Islet precursor cell (in vitro differentiated cells): ENCODE measurements around the gene PCDHA3.
"Not testable (repeated sequence)": the region's sequence is repeated elsewhere in the genome, so short reads cannot be mapped to it uniquely, and the experiment has no call there.

Experiments
- DNase-seq: peaks from one replicate; pipeline ENCODE4 v3.0.0-alpha.2; 2018

PCDHA3 gene

DNA sequence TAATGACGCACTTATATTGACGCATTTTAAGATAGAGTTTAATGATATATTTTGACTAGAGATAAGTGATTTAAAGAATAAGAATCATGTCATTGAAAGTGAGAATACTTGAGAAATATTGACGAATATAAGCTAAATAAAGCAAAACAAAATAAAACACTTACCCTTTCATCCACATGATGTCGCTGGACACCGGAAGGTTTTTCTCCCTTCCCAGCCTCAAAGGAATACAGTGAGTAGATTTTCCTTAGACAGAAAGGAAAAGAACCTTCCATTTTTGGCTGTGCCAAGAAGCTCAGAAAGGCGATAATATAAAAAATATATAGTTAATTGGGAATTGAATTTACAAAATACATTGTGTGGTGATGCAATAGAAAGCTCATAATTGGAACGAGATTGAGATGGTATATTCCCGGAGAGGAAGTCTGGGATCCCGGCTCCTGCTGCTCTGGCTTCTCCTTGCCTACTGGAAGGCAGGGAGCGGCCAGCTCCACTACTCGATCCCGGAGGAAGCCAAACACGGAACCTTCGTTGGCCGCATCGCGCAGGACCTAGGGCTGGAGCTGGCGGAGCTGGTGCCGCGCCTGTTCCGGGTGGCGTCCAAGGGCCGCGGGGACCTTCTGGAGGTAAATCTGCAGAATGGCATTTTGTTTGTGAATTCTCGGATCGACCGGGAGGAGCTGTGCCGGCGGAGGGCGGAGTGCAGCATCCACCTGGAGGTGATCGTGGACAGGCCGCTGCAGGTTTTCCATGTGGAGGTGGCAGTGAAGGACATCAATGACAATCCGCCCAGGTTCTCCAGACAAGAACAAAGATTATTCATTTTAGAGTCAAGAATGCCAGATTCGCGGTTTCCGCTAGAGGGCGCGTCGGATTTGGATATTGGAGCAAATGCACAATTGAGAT is 20.8 kb downstream of the PCDHA3 start, which contains the start of gene PCDHA5:
Gene PCDHA5 (plus strand): TSS at position 239 of the 906 bp plus-strand sequence.
- DNase-seq = no peak

DNA sequence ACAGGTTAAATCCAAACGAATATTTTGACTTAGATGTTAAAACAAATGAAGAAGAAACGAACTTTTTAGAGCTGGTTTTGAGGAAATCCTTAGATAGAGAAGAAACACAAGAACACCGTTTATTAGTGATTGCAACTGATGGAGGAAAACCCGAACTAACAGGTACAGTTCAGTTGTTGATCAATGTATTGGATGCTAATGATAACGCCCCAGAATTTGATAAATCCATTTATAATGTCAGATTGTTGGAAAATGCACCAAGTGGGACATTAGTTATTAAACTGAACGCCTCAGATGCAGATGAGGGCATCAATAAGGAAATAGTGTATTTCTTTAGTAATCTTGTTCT is 21.4 kb downstream of the PCDHA3 start:
- DNase-seq = no peak

DNA sequence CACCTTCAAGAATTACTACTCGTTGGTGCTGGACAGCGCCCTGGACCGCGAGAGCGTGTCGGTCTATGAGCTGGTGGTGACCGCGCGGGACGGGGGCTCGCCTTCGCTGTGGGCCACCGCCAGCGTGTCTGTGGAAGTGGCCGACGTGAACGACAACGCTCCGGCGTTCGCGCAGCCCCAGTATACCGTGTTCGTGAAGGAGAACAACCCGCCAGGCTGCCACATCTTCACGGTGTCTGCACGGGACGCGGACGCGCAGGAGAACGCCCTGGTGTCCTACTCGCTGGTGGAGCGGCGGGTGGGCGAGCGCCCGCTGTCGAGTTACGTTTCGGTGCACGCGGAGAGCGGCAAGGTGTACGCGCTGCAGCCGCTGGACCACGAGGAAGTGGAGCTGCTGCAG is 22.1 kb downstream of the PCDHA3 start:
- DNase-seq = not testable (repeated sequence)

DNA sequence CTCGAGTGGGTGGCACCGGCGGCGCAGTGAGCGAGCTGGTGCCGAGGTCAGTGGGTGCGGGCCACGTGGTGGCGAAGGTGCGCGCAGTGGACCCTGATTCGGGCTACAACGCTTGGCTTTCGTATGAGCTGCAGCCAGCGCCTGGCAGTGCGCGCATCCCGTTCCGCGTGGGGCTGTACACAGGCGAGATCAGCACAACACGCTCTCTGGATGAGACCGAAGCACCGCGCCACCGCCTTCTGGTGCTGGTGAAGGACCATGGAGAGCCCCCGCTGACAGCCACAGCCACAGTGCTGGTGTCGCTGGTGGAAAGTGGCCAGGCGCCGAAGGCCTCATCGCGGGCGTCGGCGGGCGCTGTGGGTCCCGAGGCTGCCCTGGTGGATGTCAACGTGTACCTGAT is 22.6 kb downstream of the PCDHA3 start:
- DNase-seq = no peak

DNA sequence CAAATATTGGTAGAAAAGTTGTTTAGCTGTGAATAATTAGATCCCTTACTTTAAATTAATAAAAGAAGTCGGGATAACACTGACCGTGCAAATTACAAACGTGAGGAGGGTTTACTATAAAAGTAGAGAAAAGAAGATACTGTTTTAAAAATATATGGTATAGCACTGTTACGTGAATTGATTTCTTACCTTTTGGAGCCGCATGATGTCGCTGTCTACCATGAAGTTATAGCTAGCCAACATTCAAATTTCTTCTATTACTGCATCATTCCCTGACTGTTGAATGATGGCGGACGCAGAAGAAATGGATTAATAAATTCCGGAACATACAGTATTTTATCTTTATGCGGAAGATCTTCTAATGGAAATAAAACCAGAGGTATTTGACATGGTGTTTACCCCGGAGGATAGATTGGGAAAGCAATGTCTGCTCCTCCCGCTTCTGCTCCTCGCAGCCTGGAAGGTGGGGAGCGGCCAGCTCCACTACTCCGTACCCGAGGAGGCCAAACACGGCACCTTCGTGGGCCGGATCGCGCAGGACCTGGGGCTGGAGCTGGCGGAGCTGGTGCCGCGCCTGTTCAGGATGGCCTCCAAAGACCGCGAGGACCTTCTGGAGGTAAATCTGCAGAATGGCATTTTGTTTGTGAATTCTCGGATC is 27.0 kb downstream of the PCDHA3 start, which contains the start of gene PCDHA6:
Gene PCDHA6 (plus strand): TSS at position 257 of the 658 bp plus-strand sequence. CDS start 132 bp downstream, at position 389.
- DNase-seq = no peak

DNA sequence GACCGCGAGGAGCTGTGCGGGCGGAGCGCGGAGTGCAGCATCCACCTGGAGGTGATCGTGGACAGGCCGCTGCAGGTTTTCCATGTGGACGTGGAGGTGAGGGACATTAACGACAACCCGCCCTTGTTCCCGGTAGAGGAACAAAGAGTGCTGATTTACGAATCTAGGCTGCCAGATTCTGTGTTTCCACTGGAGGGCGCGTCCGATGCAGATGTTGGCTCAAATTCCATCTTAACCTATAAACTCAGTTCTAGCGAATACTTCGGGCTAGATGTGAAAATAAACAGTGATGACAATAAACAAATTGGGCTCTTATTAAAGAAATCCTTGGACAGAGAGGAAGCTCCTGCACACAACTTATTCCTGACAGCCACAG is 27.5 kb downstream of the PCDHA3 start:
- no peak for DNase-seq

DNA sequence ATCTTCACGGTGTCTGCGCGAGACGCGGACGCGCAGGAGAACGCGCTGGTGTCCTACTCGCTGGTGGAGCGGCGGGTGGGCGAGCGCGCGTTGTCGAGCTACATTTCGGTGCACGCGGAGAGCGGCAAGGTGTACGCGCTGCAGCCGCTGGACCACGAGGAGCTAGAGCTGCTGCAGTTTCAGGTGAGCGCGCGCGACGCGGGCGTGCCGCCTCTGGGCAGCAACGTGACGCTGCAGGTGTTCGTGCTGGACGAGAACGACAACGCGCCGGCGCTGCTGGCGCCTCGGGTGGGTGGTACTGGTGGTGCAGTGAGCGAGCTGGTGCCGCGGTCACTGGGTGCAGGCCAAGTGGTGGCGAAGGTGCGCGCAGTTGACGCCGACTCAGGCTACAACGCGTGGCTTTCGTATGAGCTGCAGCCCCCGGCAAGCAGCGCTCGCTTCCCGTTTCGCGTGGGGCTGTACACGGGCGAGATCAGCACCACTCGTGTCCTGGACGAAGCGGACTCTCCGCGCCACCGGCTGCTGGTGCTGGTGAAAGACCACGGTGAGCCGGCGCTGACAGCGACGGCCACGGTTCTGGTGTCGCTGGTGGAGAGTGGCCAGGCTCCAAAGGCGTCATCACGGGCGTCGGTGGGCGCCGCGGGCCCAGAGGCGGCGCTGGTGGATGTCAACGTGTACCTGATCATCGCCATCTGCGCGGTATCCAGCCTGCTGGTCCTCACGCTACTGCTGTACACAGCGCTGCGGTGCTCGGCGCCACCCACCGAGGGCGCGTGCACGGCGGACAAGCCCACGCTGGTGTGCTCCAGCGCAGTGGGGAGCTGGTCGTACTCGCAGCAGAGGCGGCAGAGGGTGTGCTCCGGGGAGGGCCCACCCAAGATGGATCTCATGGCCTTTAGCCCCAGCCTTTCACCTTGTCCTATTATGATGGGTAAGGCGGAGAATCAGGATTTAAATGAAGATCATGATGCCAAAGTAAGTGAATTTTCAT is 28.9 kb downstream of the PCDHA3 start:
- DNase-seq = not testable (repeated sequence)

DNA sequence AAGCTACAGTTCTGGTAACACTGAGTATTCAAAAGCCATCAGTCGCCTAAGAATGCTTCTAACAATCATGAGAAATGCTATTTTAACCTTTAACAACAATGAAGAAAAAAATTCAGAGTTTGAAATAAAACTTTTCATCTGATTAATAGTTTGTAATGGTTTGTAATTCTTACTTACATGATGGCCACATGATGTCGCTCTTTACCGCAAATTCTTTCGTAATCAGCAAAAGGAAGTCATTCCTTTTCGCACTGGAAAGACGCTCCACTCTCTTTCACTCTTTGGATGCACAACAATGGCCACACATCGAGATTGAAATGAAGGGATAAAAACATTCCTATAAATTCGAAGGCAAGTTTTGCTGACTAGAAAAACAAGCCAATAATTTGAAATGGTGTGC is 33.1 kb downstream of the PCDHA3 start, which contains the start of gene PCDHA7:
Gene PCDHA7 (plus strand): TSS at position 277 of the 400 bp plus-strand sequence. CDS start 115 bp downstream, at position 392.
- DNase-seq = no peak

DNA sequence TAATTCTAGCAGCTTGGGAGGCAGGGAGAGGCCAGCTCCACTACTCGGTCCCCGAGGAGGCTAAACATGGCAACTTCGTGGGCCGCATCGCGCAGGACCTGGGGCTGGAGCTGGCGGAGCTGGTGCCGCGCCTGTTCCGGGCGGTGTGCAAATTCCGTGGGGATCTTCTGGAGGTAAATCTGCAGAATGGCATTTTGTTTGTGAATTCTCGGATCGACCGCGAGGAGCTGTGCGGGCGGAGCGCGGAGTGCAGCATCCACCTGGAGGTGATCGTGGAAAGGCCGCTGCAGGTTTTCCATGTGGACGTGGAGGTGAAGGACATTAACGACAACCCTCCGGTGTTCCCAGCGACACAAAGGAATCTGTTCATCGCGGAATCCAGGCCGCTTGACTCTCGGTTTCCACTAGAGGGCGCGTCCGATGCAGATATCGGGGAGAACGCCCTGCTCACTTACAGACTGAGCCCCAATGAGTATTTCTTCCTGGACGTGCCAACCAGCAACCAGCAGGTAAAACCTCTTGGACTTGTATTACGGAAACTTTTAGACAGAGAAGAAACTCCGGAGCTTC is 33.7 kb downstream of the PCDHA3 start:
- DNase-seq = not testable (repeated sequence)

DNA sequence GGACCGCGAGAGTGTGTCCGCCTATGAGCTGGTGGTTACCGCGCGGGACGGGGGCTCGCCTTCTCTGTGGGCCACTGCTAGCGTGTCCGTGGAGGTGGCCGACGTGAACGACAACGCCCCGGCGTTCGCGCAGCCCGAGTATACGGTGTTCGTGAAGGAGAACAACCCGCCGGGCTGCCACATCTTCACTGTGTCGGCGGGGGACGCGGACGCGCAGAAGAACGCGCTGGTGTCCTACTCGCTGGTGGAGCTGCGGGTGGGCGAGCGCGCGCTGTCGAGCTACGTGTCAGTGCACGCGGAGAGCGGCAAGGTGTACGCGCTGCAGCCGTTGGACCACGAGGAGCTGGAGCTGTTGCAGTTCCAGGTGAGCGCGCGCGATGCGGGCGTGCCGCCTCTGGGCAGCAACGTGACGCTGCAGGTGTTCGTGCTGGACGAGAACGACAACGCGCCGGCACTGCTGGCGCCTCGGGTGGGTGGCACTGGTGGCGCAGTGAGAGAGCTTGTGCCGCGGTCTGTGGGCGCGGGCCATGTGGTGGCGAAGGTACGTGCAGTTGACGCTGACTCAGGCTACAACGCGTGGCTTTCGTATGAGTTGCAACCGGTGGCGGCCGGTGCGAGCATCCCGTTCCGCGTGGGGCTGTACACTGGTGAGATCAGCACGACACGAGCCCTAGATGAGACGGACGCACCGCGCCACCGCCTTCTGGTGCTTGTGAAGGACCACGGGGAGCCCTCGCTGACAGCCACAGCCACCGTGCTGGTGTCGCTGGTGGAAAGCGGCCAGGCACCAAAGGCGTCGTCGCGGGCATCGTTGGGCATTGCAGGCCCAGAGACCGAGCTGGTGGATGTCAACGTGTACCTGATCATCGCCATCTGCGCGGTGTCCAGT is 35.0 kb downstream of the PCDHA3 start:
- DNase-seq = no peak

DNA sequence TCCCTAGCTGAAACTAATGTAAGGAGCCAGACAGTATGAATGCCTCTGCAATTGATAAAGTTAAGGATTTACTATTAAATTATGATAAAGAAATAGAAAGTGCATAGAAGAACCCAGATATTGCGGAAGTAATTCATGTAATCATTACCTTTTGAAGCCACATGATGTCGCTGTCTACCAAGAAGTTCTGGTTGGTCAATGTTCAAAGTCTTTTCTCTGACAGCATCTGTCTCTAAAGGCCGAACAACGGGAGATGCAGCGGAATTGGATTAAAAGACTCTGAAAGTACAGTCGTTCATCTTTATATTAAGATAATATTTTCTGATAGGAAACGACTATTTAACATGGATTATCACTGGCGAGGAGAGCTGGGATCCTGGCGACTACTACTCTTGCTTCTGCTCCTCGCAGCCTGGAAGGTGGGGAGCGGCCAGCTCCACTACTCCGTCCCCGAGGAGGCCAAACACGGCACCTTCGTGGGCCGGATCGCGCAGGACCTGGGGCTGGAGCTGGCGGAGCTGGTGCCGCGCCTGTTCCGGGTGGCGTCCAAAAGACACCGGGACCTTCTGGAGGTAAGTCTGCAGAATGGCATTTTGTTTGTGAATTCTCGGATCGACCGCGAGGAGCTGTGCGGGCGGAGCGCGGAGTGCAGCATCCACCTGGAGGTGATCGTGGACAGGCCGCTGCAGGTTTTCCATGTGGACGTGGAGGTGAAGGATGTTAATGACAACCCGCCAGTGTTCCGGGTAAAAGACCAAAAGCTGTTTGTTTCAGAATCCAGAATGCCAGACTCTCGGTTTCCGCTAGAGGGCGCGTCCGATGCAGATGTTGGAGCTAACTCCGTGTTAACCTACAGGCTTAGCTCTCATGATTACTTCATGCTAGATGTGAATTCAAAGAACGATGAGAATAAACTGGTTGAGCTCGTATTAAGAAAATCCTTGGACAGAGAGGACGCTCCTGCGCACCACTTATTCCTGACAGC is 40.4 kb downstream of the PCDHA3 start, which contains the start of gene PCDHA8:
Gene PCDHA8 (plus strand): TSS at position 210 of the 985 bp plus-strand sequence. CDS start 135 bp downstream, at position 345.
- DNase-seq = no peak

DNA sequence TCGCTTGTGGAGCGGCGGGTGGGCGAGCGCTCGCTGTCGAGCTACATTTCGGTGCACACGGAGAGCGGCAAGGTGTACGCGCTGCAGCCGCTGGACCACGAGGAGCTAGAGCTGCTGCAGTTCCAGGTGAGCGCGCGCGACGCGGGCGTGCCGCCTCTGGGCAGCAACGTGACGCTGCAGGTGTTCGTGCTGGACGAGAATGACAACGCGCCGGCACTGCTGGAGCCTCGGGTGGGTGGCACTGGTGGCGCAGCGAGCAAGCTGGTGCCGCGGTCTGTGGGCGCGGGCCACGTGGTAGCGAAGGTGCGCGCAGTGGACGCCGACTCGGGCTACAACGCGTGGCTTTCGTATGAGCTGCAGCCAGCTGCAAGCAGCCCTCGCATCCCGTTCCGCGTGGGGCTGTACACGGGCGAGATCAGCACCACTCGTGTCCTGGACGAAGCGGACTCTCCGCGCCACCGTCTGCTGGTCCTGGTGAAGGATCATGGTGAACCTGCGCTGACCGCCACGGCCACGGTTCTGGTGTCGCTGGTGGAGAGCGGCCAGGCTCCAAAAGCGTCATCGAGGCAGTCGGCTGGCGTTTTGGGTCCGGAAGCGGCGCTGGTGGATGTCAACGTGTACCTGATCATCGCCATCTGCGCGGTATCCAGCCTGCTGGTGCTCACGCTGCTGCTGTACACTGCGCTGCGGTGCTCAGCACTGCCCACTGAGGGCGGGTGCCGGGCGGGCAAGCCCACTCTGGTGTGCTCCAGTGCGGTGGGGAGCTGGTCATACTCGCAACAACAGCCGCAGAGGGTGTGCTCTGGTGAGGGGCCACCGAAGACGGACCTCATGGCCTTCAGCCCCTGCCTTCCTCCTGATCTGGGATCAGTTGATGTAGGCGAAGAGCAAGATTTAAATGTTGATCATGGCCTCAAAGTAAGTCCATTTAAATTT is 42.2 kb downstream of the PCDHA3 start:
- no peak for DNase-seq

DNA sequence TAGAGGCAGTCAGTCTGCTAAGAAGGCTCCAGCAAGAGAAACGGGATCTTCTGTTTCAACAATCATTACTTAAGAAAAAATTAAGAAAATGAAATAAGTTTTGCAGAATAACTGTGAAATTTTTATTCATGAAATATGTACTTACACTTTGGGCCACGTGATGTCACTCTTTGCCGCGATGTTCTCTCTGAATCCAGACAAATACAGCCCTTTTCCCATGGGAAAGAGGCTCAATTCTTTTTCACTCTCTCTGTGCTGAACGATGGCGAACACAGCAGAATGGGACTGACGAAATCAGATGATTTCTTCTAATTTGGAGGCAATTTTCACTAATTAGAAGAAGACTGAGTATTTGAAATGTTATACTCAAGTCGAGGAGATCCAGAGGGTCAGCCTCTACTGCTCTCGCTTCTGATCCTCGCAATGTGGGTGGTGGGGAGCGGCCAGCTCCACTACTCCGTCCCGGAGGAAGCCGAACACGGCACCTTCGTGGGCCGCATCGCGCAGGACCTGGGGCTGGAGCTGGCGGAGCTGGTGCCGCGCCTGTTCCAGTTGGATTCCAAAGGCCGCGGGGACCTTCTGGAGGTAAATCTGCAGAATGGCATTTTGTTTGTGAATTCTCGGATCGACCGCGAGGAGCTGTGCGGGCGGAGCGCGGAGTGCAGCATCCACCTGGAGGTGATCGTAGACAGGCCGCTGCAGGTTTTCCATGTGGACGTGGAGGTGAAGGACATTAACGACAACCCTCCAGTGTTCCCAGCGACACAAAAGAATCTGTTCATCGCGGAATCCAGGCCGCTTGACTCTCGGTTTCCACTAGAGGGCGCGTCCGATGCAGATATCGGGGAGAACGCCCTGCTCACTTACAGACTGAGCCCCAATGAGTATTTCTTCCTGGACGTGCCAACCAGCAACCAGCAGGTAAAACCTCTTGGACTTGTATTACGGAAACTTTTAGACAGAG is 47.6 kb downstream of the PCDHA3 start, which contains the start of gene PCDHA9:
Gene PCDHA9 (plus strand): TSS at position 244 of the 964 bp plus-strand sequence. CDS start 114 bp downstream, at position 358.
- not testable (repeated sequence) for DNase-seq

DNA sequence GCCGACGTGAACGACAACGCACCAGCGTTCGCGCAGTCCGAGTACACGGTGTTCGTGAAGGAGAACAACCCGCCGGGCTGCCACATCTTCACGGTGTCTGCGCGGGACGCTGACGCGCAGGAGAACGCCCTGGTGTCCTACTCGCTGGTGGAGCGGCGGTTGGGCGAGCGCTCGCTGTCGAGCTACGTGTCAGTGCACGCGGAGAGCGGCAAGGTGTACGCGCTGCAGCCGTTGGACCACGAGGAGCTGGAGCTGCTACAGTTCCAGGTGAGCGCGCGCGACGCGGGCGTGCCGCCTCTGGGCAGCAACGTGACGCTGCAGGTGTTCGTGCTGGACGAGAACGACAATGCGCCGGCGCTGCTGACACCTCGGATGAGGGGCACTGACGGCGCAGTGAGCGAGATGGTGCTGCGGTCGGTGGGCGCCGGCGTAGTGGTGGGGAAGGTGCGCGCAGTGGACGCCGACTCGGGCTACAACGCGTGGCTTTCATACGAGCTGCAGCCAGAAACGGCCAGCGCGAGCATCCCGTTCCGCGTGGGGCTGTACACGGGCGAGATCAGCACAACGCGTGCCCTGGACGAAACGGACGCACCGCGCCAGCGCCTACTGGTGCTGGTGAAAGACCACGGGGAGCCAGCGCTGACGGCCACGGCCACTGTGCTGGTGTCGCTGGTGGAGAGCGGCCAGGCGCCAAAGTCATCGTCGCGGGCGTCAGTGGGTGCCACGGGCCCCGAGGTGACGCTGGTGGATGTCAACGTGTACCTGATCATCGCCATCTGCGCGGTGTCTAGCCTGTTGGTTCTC is 49.2 kb downstream of the PCDHA3 start:
- not testable (repeated sequence) for DNase-seq
